GM19452 (cell line): ENCODE results near the gene DDX54.
A peak's percentile ranks its signal among the peaks of the same experiment; 100 is the strongest.

Experiments used
- ATAC-seq: cut with Tn5 transposase; IDR thresholded peaks from one replicate; pipeline ENCODE4 v1.9.1; 2021; ENCODE audit not compliant: unreplicated experiment

The DDX54 gene

GRCh38 chr12:113191227-113191626 is 5.9 kb upstream of the DDX54 start:
- no peak for ATAC-seq

- ATAC-seq = no peak
Measured at GRCh38 chr12:113190761-113191160, 5.5 kb upstream of the DDX54 start.

GRCh38 chr12:113189361-113189760 is 4.1 kb upstream of the DDX54 start:
- no peak for ATAC-seq

GRCh38 chr12:113186666-113187325 is 1.5 kb upstream of the DDX54 start:
- ATAC-seq = no peak

GRCh38 chr12:113186033-113186365 is 721 bp upstream of the DDX54 start:
- ATAC-seq = no peak

GRCh38 chr12:113184900-113185179 is 438 bp downstream of the DDX54 start:
- ATAC-seq = peak; percentile 83

- ATAC-seq = peak; percentile 60
Measured at GRCh38 chr12:113184098-113184899, 979 bp downstream of the DDX54 start.

- no peak for ATAC-seq
Measured at GRCh38 chr12:113183030-113183589, 2.2 kb downstream of the DDX54 start.

GRCh38 chr12:113181975-113182374 is 3.3 kb downstream of the DDX54 start:
- no peak for ATAC-seq

GRCh38 chr12:113180333-113180732 is 4.9 kb downstream of the DDX54 start:
- ATAC-seq = no peak

- ATAC-seq = no peak
Measured at GRCh38 chr12:113179023-113179422, 6.3 kb downstream of the DDX54 start.

- no peak for ATAC-seq
Measured at GRCh38 chr12:113174461-113175384, 10.6 kb downstream of the DDX54 start.

GRCh38 chr12:113173081-113173698 is 12.1 kb downstream of the DDX54 start:
- peak; percentile 50 for ATAC-seq

- no peak for ATAC-seq
Measured at GRCh38 chr12:113172185-113172584, 13.1 kb downstream of the DDX54 start.

GRCh38 chr12:113171543-113171942 is 13.7 kb downstream of the DDX54 start:
- no peak for ATAC-seq

GRCh38 chr12:113170926-113171325 is 14.4 kb downstream of the DDX54 start:
- ATAC-seq = no peak

GRCh38 chr12:113170457-113170856 is 14.8 kb downstream of the DDX54 start:
- ATAC-seq = no peak

- no peak for ATAC-seq
Measured at GRCh38 chr12:113169697-113170096, 15.6 kb downstream of the DDX54 start.

- no peak for ATAC-seq
Measured at GRCh38 chr12:113167868-113168267, 17.4 kb downstream of the DDX54 start.

- ATAC-seq = no peak
Measured at GRCh38 chr12:113165521-113166450, 19.5 kb downstream of the DDX54 start.
